ENCODE measurements around the gene TMX1.

The TMX1 gene

GRCh38 chr14:51248016-51248987, 8.3 kb downstream of the TMX1 start:
- DNase-seq (ENCODE audit: low read depth in 1 of 2, low spot score in 1 of 2), result no peak
- in situ Hi-C loops (cut with HindIII; ENCODE audit: low pct_unique_long_range_greater_than_20kb, low sequenced_read_pairs), result no loop called here
- no peak for TF ChIP-seq JUND (IDR thresholded peaks at IDR 0.05; ENCODE audit: low read depth)

- TF ChIP-seq JUND (IDR thresholded peaks at IDR 0.05; ENCODE audit: low read depth), result no peak
- no peak for DNase-seq (ENCODE audit: low read depth in 1 of 2, low spot score in 1 of 2)
- in situ Hi-C loops (cut with HindIII; ENCODE audit: low pct_unique_long_range_greater_than_20kb, low sequenced_read_pairs), result no loop called here
Measured at GRCh38 chr14:51251486-51251885, 11.4 kb downstream of the TMX1 start.

GRCh38 chr14:51253880-51254279, 13.8 kb downstream of the TMX1 start:
- no peak for TF ChIP-seq JUND (IDR thresholded peaks at IDR 0.05; ENCODE audit: low read depth)
- in situ Hi-C loops (cut with HindIII; ENCODE audit: low pct_unique_long_range_greater_than_20kb, low sequenced_read_pairs), result no loop called here
- DNase-seq (ENCODE audit: low read depth in 1 of 2, low spot score in 1 of 2), result no peak

GRCh38 chr14:51258280-51258679, 18.2 kb downstream of the TMX1 start:
- TF ChIP-seq JUND (IDR thresholded peaks at IDR 0.05; ENCODE audit: low read depth), result no peak
- in situ Hi-C loops (cut with HindIII; ENCODE audit: low pct_unique_long_range_greater_than_20kb, low sequenced_read_pairs), result no loop called here
- DNase-seq (ENCODE audit: low read depth in 1 of 2, low spot score in 1 of 2), result no peak

- TF ChIP-seq JUND (IDR thresholded peaks at IDR 0.05; ENCODE audit: low read depth), result no peak
- in situ Hi-C loops (cut with HindIII; ENCODE audit: low pct_unique_long_range_greater_than_20kb, low sequenced_read_pairs), result no loop called here
- DNase-seq (ENCODE audit: low read depth in 1 of 2, low spot score in 1 of 2), result no peak
Measured at GRCh38 chr14:51258788-51259187, 18.7 kb downstream of the TMX1 start.

- DNase-seq (ENCODE audit: low read depth in 1 of 2, low spot score in 1 of 2), result no peak
- TF ChIP-seq JUND (IDR thresholded peaks at IDR 0.05; ENCODE audit: low read depth), result no peak
- in situ Hi-C loops (cut with HindIII; ENCODE audit: low pct_unique_long_range_greater_than_20kb, low sequenced_read_pairs), result no loop called here
Measured at GRCh38 chr14:51260225-51260624, 20.2 kb downstream of the TMX1 start.

GRCh38 chr14:51261151-51261550, 21.1 kb downstream of the TMX1 start:
- TF ChIP-seq JUND (IDR thresholded peaks at IDR 0.05; ENCODE audit: low read depth), result no peak
- in situ Hi-C loops (cut with HindIII; ENCODE audit: low pct_unique_long_range_greater_than_20kb, low sequenced_read_pairs), result no loop called here
- DNase-seq (ENCODE audit: low read depth in 1 of 2, low spot score in 1 of 2), result no peak

- DNase-seq (ENCODE audit: low read depth in 1 of 2, low spot score in 1 of 2), result no peak
- TF ChIP-seq JUND (IDR thresholded peaks at IDR 0.05; ENCODE audit: low read depth), result no peak
- in situ Hi-C loops (cut with HindIII; ENCODE audit: low pct_unique_long_range_greater_than_20kb, low sequenced_read_pairs), result no loop called here
Measured at GRCh38 chr14:51262868-51263267, 22.8 kb downstream of the TMX1 start.

GRCh38 chr14:51269634-51270033, 29.6 kb downstream of the TMX1 start:
- in situ Hi-C loops (cut with HindIII; ENCODE audit: low pct_unique_long_range_greater_than_20kb, low sequenced_read_pairs), result no loop called here
- no peak for DNase-seq (ENCODE audit: low read depth in 1 of 2, low spot score in 1 of 2)
- TF ChIP-seq JUND (IDR thresholded peaks at IDR 0.05; ENCODE audit: low read depth), result no peak

GRCh38 chr14:51276605-51277004, 36.6 kb downstream of the TMX1 start:
- TF ChIP-seq JUND (IDR thresholded peaks at IDR 0.05; ENCODE audit: low read depth), result no peak
- in situ Hi-C loops (cut with HindIII; ENCODE audit: low pct_unique_long_range_greater_than_20kb, low sequenced_read_pairs), result no loop called here
- no peak for DNase-seq (ENCODE audit: low read depth in 1 of 2, low spot score in 1 of 2)

- in situ Hi-C loops (cut with HindIII; ENCODE audit: low pct_unique_long_range_greater_than_20kb, low sequenced_read_pairs), result no loop called here
- no peak for DNase-seq (ENCODE audit: low read depth in 1 of 2, low spot score in 1 of 2)
- no peak for TF ChIP-seq JUND (IDR thresholded peaks at IDR 0.05; ENCODE audit: low read depth)
Measured at GRCh38 chr14:51277753-51278415, 37.8 kb downstream of the TMX1 start.

GRCh38 chr14:51282517-51282916, 42.5 kb downstream of the TMX1 start:
- no peak for TF ChIP-seq JUND (IDR thresholded peaks at IDR 0.05; ENCODE audit: low read depth)
- DNase-seq (ENCODE audit: low read depth in 1 of 2, low spot score in 1 of 2), result no peak
- in situ Hi-C loops (cut with HindIII; ENCODE audit: low pct_unique_long_range_greater_than_20kb, low sequenced_read_pairs), result no loop called here

GRCh38 chr14:51283402-51284085, 43.5 kb downstream of the TMX1 start:
- no peak for TF ChIP-seq JUND (IDR thresholded peaks at IDR 0.05; ENCODE audit: low read depth)
- DNase-seq (ENCODE audit: low read depth in 1 of 2, low spot score in 1 of 2), result peak; percentile 73 to 92
- in situ Hi-C loops (cut with HindIII; ENCODE audit: low pct_unique_long_range_greater_than_20kb, low sequenced_read_pairs), result no loop called here
